ENCODE data around the gene KIF6.

GRCh38 chr6:39577446-39578165, 147.6 kb downstream of the KIF6 start:
- TF ChIP-seq, protein P1, sequence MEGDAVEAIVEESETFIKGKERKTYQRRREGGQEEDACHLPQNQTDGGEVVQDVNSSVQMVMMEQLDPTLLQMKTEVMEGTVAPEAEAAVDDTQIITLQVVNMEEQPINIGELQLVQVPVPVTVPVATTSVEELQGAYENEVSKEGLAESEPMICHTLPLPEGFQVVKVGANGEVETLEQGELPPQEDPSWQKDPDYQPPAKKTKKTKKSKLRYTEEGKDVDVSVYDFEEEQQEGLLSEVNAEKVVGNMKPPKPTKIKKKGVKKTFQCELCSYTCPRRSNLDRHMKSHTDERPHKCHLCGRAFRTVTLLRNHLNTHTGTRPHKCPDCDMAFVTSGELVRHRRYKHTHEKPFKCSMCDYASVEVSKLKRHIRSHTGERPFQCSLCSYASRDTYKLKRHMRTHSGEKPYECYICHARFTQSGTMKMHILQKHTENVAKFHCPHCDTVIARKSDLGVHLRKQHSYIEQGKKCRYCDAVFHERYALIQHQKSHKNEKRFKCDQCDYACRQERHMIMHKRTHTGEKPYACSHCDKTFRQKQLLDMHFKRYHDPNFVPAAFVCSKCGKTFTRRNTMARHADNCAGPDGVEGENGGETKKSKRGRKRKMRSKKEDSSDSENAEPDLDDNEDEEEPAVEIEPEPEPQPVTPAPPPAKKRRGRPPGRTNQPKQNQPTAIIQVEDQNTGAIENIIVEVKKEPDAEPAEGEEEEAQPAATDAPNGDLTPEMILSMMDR (IDR thresholded peaks at IDR 0.05 in 2 of 3, conservative IDR thresholded peaks at IDR 0.05 in 1 of 3; ENCODE audit: borderline replicate concordance in 1 of 3, insufficient read depth in 1 of 3, low read depth in 2 of 3, low read length in 2 of 3) = no peak
- no peak for TF ChIP-seq EZH2 (IDR thresholded peaks at IDR 0.05)
- no peak for TF ChIP-seq YY1 (IDR thresholded peaks at IDR 0.05; ENCODE audit: extremely low read depth, insufficient replicate concordance, low read depth, low read length)
- TF ChIP-seq POLR2A (IDR thresholded peaks at IDR 0.05; ENCODE audit: borderline replicate concordance, extremely low read depth, insufficient read depth, insufficient read length) = no peak
- TF ChIP-seq FOSL1 (IDR thresholded peaks at IDR 0.05; ENCODE audit: low read depth) = no peak
